ENCODE data around the gene ADK. TPM values are rescaled to one million over a fixed set of nuclear protein-coding genes. Genes with fewer than 3 reads are reported as not detected.

Gene ADK
- total and polyA plus RNA-seq, 2 experiments from 2014 or later = 39.9 to 53.0 TPM

- Mint-ChIP-seq H3K27ac (no peak overlapping the region), H3K36me3 (ENCODE audit: low read depth) (peaks cover 34% of the 10 kb centered on the region), H3K27me3 (ENCODE audit: insufficient read depth, low read depth, poor library complexity) (peaks cover 1% of the 10 kb centered on the region), H3K9me3 (peaks cover 18% of the 10 kb centered on the region), H3K4me1 (no peaks in the 10 kb centered on the region), H3K4me3 (no peak overlapping the region)
- no peak overlapping the region for H3K27ac ChIP-seq (ENCODE audit: low read depth)
- no peaks in the 10 kb centered on the region for H3K9me2 ChIP-seq (ENCODE audit: insufficient read depth)
- H3K4me3 ChIP-seq = no peak overlapping the region
- no peaks in the 10 kb centered on the region for H3K79me2 ChIP-seq (replicated peaks; ENCODE audit: insufficient read depth)
- no peaks in the 10 kb centered on the region for H3F3A ChIP-seq (replicated peaks; ENCODE audit: low read depth)
- DNase-seq (ENCODE audit: low spot score) (no peak), ATAC-seq (no peak)
- H3K27me3 ChIP-seq (ENCODE audit: insufficient read depth) = no peaks in the 10 kb centered on the region
- H4K20me1 ChIP-seq (replicated peaks; ENCODE audit: insufficient read depth) = no peaks in the 10 kb centered on the region
- no peak overlapping the region for H2AFZ ChIP-seq
- 0 out of 2 replicates have a peak, but pooled peaks cover 4% of the 10 kb centered on the region for H3K36me3 ChIP-seq (ENCODE audit: insufficient read depth)
- H3K4me2 ChIP-seq = no peak overlapping the region
- no peaks in the 10 kb centered on the region for H3K4me1 ChIP-seq (ENCODE audit: insufficient read depth)
- no peak for TF ChIP-seq CREB1 (CRISPR knock-in tag; IDR thresholded peaks at IDR 0.05; ENCODE audit: low read depth)
- TF ChIP-seq POLR2AphosphoS5 (IDR thresholded peaks at IDR 0.05; ENCODE audit: low read depth) = no peak
- TF ChIP-seq, protein P1, sequence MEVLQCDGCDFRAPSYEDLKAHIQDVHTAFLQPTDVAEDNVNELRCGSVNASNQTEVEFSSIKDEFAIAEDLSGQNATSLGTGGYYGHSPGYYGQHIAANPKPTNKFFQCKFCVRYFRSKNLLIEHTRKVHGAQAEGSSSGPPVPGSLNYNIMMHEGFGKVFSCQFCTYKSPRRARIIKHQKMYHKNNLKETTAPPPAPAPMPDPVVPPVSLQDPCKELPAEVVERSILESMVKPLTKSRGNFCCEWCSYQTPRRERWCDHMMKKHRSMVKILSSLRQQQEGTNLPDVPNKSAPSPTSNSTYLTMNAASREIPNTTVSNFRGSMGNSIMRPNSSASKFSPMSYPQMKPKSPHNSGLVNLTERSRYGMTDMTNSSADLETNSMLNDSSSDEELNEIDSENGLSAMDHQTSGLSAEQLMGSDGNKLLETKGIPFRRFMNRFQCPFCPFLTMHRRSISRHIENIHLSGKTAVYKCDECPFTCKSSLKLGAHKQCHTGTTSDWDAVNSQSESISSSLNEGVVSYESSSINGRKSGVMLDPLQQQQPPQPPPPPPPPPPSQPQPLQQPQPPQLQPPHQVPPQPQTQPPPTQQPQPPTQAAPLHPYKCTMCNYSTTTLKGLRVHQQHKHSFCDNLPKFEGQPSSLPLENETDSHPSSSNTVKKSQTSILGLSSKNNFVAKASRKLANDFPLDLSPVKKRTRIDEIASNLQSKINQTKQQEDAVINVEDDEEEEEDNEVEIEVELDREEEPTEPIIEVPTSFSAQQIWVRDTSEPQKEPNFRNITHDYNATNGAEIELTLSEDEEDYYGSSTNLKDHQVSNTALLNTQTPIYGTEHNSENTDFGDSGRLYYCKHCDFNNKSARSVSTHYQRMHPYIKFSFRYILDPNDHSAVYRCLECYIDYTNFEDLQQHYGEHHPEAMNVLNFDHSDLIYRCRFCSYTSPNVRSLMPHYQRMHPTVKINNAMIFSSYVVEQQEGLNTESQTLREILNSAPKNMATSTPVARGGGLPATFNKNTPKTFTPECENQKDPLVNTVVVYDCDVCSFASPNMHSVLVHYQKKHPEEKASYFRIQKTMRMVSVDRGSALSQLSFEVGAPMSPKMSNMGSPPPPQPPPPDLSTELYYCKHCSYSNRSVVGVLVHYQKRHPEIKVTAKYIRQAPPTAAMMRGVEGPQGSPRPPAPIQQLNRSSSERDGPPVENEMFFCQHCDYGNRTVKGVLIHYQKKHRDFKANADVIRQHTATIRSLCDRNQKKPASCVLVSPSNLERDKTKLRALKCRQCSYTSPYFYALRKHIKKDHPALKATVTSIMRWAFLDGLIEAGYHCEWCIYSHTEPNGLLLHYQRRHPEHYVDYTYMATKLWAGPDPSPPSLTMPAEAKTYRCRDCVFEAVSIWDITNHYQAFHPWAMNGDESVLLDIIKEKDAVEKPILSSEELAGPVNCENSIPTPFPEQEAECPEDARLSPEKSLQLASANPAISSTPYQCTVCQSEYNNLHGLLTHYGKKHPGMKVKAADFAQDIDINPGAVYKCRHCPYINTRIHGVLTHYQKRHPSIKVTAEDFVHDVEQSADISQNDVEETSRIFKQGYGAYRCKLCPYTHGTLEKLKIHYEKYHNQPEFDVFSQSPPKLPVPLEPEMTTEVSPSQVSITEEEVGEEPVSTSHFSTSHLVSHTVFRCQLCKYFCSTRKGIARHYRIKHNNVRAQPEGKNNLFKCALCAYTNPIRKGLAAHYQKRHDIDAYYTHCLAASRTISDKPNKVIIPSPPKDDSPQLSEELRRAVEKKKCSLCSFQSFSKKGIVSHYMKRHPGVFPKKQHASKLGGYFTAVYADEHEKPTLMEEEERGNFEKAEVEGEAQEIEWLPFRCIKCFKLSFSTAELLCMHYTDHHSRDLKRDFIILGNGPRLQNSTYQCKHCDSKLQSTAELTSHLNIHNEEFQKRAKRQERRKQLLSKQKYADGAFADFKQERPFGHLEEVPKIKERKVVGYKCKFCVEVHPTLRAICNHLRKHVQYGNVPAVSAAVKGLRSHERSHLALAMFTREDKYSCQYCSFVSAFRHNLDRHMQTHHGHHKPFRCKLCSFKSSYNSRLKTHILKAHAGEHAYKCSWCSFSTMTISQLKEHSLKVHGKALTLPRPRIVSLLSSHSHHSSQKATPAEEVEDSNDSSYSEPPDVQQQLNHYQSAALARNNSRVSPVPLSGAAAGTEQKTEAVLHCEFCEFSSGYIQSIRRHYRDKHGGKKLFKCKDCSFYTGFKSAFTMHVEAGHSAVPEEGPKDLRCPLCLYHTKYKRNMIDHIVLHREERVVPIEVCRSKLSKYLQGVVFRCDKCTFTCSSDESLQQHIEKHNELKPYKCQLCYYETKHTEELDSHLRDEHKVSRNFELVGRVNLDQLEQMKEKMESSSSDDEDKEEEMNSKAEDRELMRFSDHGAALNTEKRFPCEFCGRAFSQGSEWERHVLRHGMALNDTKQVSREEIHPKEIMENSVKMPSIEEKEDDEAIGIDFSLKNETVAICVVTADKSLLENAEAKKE (CRISPR knock-in tag; IDR thresholded peaks at IDR 0.05) = no peak
- TF ChIP-seq EZH2 (IDR thresholded peaks at IDR 0.05; ENCODE audit: low read depth, unreplicated experiment) = no peak
- no peak for TF ChIP-seq NANOG (IDR thresholded peaks at IDR 0.05; ENCODE audit: borderline replicate concordance)
These were observed 359.6 kb downstream of the ADK start for GRCh38 chr10:74510594-74510993.

DNA sequence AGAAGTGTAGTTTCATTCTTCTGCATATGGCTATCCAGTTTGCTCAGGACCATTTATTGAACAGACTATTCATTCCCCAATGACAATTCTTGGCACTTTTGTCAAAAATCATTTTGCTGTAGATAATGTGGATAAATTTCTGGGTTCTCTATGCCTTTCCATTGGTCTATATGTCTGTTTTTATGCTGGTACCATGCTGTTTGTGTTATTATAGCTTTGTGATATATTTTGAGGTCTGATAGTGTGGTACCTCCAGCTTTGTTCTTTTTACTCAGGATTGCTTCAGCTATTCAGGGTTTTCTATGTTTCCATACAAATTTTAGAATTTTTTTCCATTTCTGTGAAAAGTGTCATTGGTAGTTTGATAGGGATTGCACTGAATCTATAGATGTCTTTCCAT lies 360.0 kb downstream of the ADK start:
- H3K79me2 ChIP-seq (replicated peaks; ENCODE audit: insufficient read depth) = no peaks in the 10 kb centered on the region
- no peaks in the 10 kb centered on the region for H3F3A ChIP-seq (replicated peaks; ENCODE audit: low read depth)
- H3K27me3 Mint-ChIP-seq (ENCODE audit: insufficient read depth, low read depth, poor library complexity) = peaks cover 2% of the 10 kb centered on the region
- H3K4me1 Mint-ChIP-seq = no peaks in the 10 kb centered on the region
- peaks cover 34% of the 10 kb centered on the region for H3K36me3 Mint-ChIP-seq (ENCODE audit: low read depth)
- H3K27ac ChIP-seq (ENCODE audit: low read depth) = no peak overlapping the region
- H3K4me3 ChIP-seq = no peak overlapping the region
- 0 out of 2 replicates have a peak, but pooled peaks cover 4% of the 10 kb centered on the region for H3K36me3 ChIP-seq (ENCODE audit: insufficient read depth)
- no peaks in the 10 kb centered on the region for H3K9me2 ChIP-seq (ENCODE audit: insufficient read depth)
- no peaks in the 10 kb centered on the region for H4K20me1 ChIP-seq (replicated peaks; ENCODE audit: insufficient read depth)
- H2AFZ ChIP-seq = no peak overlapping the region
- no peak overlapping the region for H3K4me3 Mint-ChIP-seq
- H3K27ac Mint-ChIP-seq = no peak overlapping the region
- DNase-seq (ENCODE audit: low spot score) = no peak
- H3K4me1 ChIP-seq (ENCODE audit: insufficient read depth) = no peaks in the 10 kb centered on the region
- no peaks in the 10 kb centered on the region for H3K27me3 ChIP-seq (ENCODE audit: insufficient read depth)
- no peak for ATAC-seq
- H3K4me2 ChIP-seq = no peak overlapping the region
- H3K9me3 Mint-ChIP-seq = peaks cover 18% of the 10 kb centered on the region
- no peak for TF ChIP-seq CREB1 (CRISPR knock-in tag; IDR thresholded peaks at IDR 0.05; ENCODE audit: low read depth)
- TF ChIP-seq, protein P2, sequence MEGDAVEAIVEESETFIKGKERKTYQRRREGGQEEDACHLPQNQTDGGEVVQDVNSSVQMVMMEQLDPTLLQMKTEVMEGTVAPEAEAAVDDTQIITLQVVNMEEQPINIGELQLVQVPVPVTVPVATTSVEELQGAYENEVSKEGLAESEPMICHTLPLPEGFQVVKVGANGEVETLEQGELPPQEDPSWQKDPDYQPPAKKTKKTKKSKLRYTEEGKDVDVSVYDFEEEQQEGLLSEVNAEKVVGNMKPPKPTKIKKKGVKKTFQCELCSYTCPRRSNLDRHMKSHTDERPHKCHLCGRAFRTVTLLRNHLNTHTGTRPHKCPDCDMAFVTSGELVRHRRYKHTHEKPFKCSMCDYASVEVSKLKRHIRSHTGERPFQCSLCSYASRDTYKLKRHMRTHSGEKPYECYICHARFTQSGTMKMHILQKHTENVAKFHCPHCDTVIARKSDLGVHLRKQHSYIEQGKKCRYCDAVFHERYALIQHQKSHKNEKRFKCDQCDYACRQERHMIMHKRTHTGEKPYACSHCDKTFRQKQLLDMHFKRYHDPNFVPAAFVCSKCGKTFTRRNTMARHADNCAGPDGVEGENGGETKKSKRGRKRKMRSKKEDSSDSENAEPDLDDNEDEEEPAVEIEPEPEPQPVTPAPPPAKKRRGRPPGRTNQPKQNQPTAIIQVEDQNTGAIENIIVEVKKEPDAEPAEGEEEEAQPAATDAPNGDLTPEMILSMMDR (conservative IDR thresholded peaks at IDR 0.05; ENCODE audit: low read depth in 2 of 2) = no peak
- TF ChIP-seq POLR2AphosphoS5 (IDR thresholded peaks at IDR 0.05; ENCODE audit: low read depth) = no peak
- TF ChIP-seq EZH2phosphoT487 (IDR thresholded peaks at IDR 0.05; ENCODE audit: unreplicated experiment) = no peak
- no peak for TF ChIP-seq NANOG (IDR thresholded peaks at IDR 0.05; ENCODE audit: borderline replicate concordance)
- TF ChIP-seq ZNF331 (CRISPR knock-in tag; IDR thresholded peaks at IDR 0.05; ENCODE audit: low read depth) = no peak
- TF ChIP-seq ZNF114 (CRISPR knock-in tag; IDR thresholded peaks at IDR 0.05) = no peak
